HG03025 (cell line): ENCODE results near the gene TRIO.
"Not testable (repeated sequence)": the region's sequence is repeated elsewhere in the genome, so short reads cannot be mapped to it uniquely, and the experiment has no call there.

Experiments used
- ATAC-seq: cut with Tn5 transposase; IDR thresholded peaks from one replicate; pipeline ENCODE4 v1.9.1; 2021; ENCODE audit warnings: mild to moderate bottlenecking, moderate library complexity; ENCODE audit not compliant: unreplicated experiment, low FRiP score

TRIO gene

GRCh38 chr5:14551211-14551610, 408.1 kb downstream of the TRIO start:
- no peak for ATAC-seq

GRCh38 chr5:14552017-14552416, 408.9 kb downstream of the TRIO start:
- no peak for ATAC-seq

- ATAC-seq = not testable (repeated sequence)
Observed at GRCh38 chr5:14554288-14554687, 411.1 kb downstream of the TRIO start.

GRCh38 chr5:14556015-14556414, 412.9 kb downstream of the TRIO start:
- no peak for ATAC-seq

- ATAC-seq = no peak
Observed at GRCh38 chr5:14557203-14557770, 414.1 kb downstream of the TRIO start.

- no peak for ATAC-seq
Observed at GRCh38 chr5:14557791-14558415, 414.8 kb downstream of the TRIO start.
